GM13976 (cell line): ENCODE measurements around the gene QRSL1.

Experiments used
- DNase-seq: peaks from one replicate; pipeline ENCODE4 v3.0.0; 2012; ENCODE audit warnings: low spot score
- in situ Hi-C: fragments of 300-500 bp; cut with MboI; formaldehyde crosslinking; loops from one replicate; pipeline ENCODE4 v1.12.0; 2022; ENCODE audit warnings: low sequenced_read_pairs, mixed read lengths, inconsistent platforms; ENCODE audit not compliant: unreplicated experiment
- TF ChIP-seq, protein P1 (sequence below): IDR thresholded peaks from 2 replicates; pipeline ENCODE4 v1.5.1; 2012; ENCODE audit warnings: borderline replicate concordance, mild to moderate bottlenecking; ENCODE audit not compliant: insufficient read depth; ENCODE audit errors: extremely low read depth, missing control alignments, control extremely low read depth

The QRSL1 gene

GRCh38 chr6:106600329-106600728, 29.0 kb upstream of the QRSL1 start:
- TF ChIP-seq, protein P1, sequence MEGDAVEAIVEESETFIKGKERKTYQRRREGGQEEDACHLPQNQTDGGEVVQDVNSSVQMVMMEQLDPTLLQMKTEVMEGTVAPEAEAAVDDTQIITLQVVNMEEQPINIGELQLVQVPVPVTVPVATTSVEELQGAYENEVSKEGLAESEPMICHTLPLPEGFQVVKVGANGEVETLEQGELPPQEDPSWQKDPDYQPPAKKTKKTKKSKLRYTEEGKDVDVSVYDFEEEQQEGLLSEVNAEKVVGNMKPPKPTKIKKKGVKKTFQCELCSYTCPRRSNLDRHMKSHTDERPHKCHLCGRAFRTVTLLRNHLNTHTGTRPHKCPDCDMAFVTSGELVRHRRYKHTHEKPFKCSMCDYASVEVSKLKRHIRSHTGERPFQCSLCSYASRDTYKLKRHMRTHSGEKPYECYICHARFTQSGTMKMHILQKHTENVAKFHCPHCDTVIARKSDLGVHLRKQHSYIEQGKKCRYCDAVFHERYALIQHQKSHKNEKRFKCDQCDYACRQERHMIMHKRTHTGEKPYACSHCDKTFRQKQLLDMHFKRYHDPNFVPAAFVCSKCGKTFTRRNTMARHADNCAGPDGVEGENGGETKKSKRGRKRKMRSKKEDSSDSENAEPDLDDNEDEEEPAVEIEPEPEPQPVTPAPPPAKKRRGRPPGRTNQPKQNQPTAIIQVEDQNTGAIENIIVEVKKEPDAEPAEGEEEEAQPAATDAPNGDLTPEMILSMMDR, result no peak
- in situ Hi-C loops, result no loop called here
- no peak for DNase-seq

- in situ Hi-C loops, result loop anchor here (5.0 kb wide), 1 partner anchor 374 kb away; no protein-coding TSS in a partner anchor
- peak; percentile 51 for DNase-seq
- TF ChIP-seq, protein P1, result peak; percentile 50
Measured at GRCh38 chr6:106608080-106608668, 21.2 kb upstream of the QRSL1 start.

DNA sequence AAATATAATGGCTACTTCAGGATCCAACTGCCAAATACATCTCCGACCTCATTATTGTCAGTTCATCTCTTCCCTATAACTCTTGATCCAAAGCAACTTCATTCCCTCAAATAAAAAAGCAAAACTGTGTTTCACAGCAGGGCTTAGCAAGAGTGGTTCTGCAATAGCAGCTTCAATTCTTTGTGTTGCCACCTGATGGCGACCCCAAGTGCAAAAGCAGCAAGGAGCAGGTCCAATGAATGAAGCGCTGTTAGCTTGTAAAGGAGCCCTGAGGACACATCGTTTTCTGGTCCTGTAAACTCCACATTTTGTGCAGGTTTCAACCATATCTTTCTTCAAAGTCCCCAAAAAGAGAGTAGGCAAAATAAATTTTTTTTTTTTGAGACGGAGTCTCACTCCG, 19.7 kb upstream of the QRSL1 start:
- in situ Hi-C loops, result loop anchor here (5.0 kb wide), 1 partner anchor 373 kb away; no protein-coding TSS in a partner anchor
- TF ChIP-seq, protein P1, result peak; percentile 37
- DNase-seq, result no peak

- in situ Hi-C loops, result no loop called here
- no peak for DNase-seq
- TF ChIP-seq, protein P1, result no peak
Measured at GRCh38 chr6:106611030-106611429, 18.3 kb upstream of the QRSL1 start.

DNA sequence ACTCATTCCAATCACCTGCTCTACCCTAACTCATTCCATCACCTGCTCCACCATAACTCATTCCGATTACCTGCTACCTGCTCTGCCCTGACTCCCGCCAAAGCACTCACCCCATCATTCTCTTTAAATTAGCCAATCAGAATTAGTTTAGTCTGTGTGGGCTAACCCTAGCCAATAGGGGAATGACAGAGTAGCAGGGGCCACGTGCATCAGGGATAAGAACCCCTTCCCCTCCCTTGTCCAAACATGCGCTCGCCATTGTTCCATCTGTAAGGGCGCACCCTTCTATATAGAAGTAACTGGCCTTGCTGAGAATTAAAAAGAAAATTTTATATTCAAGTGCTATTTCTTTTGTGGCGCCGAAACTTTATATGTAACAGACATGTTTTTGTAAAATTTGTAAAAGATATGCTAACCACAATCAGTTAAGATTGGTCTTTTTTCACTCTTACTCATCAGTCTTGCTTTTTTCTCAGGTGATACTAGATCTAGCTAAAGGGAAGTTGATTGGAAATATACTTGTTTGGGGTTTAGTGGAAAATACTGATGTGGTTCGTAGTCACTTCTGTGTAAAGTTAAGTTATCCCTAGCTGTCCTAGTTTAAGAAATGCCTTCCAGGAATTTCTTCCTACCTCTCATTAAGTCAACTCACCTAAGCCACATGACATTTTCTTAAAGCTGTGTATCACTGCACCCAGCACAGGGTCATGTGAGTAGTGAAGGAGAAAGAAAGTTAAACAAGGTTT, 16.5 kb upstream of the QRSL1 start:
- TF ChIP-seq, protein P1, result no peak
- in situ Hi-C loops, result no loop called here
- DNase-seq, result no peak

DNA sequence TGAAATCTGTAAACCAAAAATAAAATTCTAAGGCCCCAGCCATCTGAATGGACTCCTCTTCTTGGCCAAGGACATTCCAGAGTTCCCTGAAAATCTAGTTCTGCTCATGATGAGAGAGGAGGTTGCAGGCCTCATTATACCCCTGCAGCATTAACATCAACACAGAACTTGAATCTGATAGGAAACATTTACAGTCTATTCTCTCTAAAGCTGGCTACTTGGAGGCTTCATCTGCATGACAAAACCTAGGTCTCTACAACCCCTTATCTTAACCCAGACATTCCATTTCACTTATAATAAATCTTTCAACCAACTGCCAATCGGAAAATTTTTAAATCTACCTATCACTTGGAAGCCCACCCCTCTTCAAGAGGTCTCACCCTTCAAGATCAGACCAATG, 15.8 kb upstream of the QRSL1 start:
- in situ Hi-C loops, result no loop called here
- TF ChIP-seq, protein P1, result no peak
- DNase-seq, result no peak
